ENCODE data around the gene PMP22.

PMP22 gene

GRCh38 chr17:15273141-15273793, 8.1 kb upstream of the PMP22 start:
- DNase-seq: no peak

DNA sequence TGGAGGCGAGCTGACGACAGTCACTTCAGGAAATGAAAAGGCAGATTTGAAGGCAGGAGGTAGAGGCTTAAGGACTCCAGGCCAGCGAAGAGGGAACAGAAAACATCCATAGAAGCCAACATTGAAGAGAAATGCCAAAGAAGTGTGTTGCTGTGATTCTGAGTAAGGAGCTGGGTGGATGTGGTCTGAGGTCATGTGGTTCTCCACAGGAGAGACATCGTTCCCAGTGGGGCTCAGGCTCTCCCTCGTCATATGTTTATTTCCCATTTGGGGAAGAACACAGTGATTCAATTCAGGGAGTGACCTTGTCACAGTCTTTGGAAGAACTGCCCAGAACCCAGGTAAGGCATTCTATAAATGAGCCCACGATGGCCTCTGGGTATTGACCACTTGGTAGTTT, 6.6 kb upstream of the PMP22 start:
- DNase-seq: no peak

DNA sequence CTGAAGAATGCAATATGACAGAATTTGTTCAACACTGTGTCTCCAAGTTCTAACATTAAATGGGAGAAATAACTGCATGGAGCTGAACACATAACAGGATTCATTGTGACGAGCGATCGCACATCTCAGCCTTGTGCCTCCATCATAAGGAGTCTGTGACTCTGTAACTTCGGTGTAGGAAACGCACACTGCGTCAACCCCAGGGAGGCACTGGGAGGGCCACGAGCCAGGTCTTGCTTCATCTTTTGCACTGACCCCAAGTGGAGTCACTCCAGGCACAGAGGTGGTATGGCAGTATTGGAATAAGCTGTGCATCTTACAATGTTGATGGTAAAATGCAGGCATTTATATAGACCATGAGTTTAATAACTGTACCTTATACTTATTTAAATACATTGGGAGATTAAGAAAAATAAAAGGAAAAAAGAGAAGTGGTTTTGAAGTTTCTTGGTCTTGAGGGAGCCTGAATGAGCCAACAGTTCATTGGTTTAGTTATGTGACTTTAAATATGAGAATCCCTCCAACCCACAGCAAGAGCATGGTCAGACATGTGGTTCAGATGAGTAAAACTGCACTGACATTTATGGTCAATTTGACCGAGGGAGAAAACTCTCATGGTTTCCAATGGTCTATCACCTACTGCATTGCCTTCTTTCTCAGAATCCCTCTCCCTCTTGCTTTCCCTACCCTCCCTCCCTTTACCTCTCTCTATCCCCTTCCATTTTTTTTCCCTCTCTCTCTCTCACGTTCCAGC, 5.7 kb upstream of the PMP22 start:
- no peak for DNase-seq

DNA sequence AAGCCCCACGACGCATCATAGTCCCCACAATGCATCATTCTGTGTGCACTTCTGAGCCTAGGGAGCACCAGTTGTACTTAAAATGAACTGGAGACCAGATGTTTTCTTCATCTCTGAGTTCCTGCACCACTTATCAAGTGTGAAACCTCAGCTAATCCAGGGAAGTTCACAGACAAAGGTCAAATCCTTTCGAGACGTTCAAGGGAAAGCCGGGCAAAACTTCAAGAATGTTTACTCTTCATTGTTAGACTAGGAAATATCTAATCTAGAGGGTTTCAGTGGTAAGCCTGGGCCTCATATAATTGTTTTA, 4.6 kb upstream of the PMP22 start:
- DNase-seq: no peak

DNA sequence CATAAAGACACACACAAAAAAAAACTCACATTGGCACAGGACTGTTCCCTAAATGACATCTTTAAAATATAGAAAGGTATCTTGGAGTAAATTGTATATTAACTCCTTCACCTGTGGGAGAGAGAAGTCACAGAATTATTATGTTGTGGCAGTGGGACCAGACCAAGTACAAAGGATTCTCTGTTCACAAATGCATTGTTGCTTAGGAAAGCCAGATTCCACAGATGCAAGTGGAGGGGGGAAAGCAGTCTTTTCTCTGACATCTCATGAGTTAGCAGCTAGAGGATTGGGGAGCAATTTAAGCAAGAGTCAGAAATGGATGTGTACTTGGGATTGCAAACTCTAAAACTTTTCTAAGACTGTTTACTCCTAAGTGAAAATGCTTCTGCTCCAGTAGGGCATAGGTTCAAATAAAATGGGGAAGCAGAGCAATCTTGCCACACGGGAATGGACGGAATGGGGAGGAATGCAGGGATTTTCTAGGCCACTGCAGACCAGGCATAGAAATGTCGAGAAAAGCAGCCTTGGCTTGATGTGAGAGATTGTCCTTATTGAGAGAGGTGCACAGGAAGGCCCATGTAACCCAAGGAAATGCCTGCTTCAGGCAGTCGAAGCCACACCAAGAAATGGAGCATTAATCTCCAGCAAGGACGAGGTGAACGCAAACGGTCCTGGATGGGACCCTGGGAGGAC, 4.1 kb upstream of the PMP22 start:
- no peak for DNase-seq

DNA sequence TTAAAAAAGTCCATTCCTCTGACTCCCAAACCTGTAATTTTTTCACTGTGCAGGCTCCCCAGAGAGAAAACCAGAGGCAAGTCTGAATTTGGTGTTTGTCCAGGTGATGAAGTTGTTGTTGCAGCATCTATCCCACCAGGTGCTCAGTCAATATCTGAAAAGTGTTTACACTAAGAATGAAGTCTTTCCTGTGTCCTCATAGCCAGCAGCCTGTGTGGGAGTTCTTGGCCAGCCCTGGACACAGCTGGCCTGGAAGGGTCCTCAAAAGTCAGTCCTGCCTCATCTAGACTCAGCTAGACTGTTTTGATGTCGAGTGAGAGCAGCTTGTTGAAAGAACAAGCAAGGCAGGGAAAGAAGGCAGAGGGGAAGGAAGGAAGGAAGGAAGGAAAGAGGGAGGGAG, 3.3 kb upstream of the PMP22 start:
- no peak for DNase-seq

- DNase-seq: no peak
Observed at GRCh38 chr17:15267996-15268395, 2.9 kb upstream of the PMP22 start.

GRCh38 chr17:15266325-15267125, 1.4 kb upstream of the PMP22 start:
- no peak for DNase-seq

DNA sequence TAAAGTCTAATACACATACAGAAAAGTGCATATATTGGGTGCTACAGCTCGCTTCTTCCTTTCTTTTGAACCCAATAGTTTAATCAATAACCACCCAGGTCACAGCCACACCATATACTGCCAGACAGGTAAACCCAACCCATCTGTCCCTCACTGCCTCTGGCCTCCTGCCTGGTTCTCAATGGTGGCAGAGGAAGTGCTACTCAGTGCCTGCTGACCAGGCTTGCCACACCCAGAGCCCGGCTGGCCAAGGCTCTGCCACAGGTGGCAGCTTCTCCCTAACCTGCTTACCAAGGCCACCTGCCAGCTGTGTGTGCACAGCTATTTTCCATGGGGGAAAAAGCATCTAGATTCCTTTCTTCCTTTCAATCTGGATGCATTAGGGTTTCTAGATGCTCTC, 584 bp downstream of the PMP22 start:
- DNase-seq: no peak

- DNase-seq: no peak
Observed at GRCh38 chr17:15263680-15264079, 1.4 kb downstream of the PMP22 start.

DNA sequence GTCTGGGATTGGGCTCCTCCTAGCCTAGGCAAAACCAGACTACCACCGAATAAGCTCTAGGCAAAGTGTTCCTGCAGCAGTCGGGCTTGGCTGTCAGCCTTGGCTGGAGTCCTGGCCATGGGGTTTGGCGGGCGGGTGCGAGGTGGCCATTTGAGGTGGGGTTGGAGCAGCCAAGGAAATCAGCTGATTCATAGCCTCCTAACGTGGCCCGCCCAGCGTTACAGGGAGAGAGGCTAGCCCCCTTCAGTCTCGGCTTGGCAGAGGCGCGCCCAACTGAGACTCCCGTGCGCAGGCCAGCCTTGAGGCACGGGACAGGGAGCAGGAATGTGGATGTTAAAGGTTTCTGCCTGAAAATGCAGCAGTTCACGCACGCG, 1.9 kb downstream of the PMP22 start:
- no peak for DNase-seq

GRCh38 chr17:15262291-15263205, 2.6 kb downstream of the PMP22 start:
- no peak for DNase-seq

- DNase-seq: no peak
Observed at GRCh38 chr17:15261802-15262290, 3.3 kb downstream of the PMP22 start.

- no peak for DNase-seq
Observed at GRCh38 chr17:15261258-15261801, 3.8 kb downstream of the PMP22 start.

DNA sequence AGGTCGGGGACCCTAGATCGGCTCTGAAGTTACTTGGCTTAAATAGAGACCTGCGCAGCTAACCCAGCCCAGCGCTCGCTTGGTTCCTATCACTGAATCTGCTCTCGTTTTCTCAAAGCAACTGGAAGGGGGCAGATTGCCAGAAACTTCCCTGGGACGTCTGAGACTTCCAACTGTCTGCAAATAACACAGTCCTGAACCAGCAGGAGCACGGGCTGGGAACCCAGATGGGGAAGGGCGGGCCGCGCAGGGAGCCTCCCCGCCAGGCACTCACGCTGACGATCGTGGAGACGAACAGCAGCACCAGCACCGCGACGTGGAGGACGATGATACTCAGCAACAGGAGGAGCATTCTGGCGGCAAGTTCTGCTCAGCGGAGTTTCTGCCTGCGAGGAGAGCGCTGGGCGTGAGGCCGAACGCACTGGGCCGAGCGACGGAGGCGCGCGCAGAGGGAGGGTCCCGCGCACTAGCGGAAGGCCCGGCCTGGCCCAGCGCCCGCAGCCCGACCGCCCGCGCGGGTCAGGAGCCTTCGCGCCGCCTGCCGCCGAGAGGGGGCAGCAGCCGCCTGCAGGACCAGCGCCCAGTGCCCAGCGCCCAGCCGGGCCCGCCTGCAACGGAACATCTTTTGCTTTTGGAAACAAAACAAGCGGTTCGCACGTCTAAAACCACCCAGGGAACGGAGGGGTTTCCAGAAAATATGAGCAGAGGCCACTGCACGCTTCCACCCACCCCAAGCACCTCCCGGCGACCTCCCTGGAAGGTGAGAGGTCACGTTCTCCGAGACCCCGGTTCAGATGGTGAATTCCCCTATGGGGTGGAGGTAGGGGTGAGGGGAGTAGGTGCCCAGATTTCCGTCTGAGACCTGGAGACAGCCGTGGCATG, 4.5 kb downstream of the PMP22 start:
- DNase-seq: peak; percentile 47

DNA sequence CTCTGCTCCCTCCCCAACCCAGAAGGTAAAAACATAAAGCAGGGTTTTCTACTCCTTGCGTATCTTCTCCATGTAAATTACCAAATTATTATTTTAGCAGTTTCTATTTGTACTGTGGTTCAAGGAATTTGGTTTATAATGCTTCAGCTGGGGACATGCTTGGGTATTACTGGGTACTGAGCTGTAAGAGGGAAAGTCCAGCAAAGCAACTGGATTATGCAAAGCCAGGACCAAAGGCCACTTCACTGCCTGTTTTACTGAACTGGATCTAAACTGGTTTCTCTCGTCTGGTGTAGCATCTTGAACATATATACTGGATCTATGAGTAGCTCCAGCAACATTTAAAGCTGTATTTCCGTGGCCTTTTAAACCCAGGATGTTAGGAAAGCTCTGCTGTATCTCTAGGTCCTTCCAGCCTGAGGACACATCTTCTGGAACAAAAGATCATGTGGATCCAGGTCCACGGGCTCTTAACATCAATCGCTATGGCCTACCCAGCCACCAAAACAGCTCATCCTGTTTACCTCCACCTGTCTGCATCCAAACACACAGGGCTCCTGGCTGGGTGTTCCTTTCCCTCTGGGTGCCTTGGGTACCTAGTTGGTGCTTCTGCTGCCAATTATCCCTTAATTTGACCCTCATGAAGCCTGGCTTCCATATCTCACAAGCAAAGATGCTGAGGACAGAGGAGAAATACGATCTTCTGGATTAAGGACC, 7.2 kb downstream of the PMP22 start:
- DNase-seq: no peak

DNA sequence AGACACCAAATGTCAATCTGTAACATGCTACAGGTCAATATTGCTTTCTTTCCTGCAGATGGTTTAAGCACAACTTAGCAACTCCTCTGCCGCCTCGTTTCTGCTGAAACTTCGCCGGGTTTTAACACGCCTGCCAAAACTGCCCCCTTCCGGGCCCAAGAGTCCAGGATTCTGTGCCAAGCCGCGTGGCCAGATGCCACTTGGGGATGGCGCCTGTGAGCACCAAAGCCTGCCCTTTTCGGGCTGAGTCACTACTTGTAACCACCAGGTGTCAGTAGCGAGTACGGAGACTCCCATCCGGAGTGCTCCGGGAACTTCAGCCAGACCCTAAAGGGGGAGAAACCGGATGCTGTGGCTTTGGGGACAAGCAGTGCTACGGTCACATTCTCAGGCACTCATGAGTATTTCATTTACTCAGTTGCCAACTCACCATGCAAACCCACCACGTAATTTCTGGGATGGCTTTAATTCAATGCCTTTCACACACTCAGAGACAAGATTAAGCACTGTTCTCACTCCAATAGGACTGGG, 7.8 kb downstream of the PMP22 start:
- peak; percentile 73 for DNase-seq

DNA sequence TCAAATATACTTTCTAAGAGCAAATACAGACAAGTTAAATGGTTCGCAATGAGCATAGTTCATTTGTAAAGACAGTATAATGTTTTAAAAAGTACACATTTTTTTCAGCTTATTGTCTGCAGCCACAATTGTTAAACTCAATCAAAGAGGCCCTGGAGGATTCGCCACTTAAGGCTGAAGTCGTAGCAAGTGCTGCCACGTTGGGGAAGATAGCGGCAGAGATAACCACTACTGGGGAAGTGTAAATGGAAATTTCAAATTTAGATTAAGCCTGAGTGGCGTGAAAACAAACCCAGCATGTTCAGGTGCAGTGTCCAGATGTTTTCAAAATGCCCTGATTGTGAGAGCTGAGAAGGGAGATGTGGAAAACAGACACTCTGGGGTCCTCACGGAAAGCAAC, 8.4 kb downstream of the PMP22 start:
- DNase-seq: no peak

GRCh38 chr17:15255713-15256454, 9.2 kb downstream of the PMP22 start:
- no peak for DNase-seq
